Astrocyte of the cerebellum (primary cell): ENCODE results near the gene GNG2.

Source experiments
- DNase-seq: peaks from one replicate; pipeline ENCODE4 v3.0.0-alpha.2; 2011; ENCODE audit warnings: low read depth
- H3K4me3 ChIP-seq: 2 replicates; pipeline ENCODE4 v1.5.1; 2011; ENCODE audit warnings: mild to moderate bottlenecking, low read depth, low read length, moderate library complexity
- CTCF ChIP-seq: IDR thresholded peaks from 2 replicates; pipeline ENCODE4 v1.5.1; 2012; ENCODE audit warnings: low read length, low read depth, moderate library complexity, mild to moderate bottlenecking; ENCODE audit errors: missing control alignments
- in situ Hi-C: cut with HindIII; loops from 2 replicates; pipeline ENCODE4 v1.10.0; 2017; ENCODE audit warnings: low sequenced_read_pairs

Gene GNG2

GRCh38 chr14:51979088-51979709, 118.8 kb downstream of the GNG2 start:
- TF ChIP-seq CTCF: peak; percentile 90
- in situ Hi-C loops: no loop called here
- no peak overlapping the region for H3K4me3 ChIP-seq
- DNase-seq: peak; percentile 71

- H3K4me3 ChIP-seq: no peak overlapping the region
- DNase-seq: no peak
- TF ChIP-seq CTCF: no peak
- in situ Hi-C loops: no loop called here
Observed at GRCh38 chr14:51981218-51981854, 120.9 kb downstream of the GNG2 start.

GRCh38 chr14:51988221-51988620, 127.8 kb downstream of the GNG2 start:
- no peak overlapping the region for H3K4me3 ChIP-seq
- no peak for TF ChIP-seq CTCF
- DNase-seq: no peak
- in situ Hi-C loops: no loop called here

GRCh38 chr14:51989293-51990234, 129.2 kb downstream of the GNG2 start, which contains the start of gene RTRAF:
TSS of gene RTRAF (plus strand) at chr14:51989546. CDS start at chr14:51989640, 94 bp downstream.
- peak within 1 kb of the TSS; percentile 95 for H3K4me3 ChIP-seq
- in situ Hi-C loops: loop anchor here (5.0 kb wide), 1 partner anchor 143 kb away; no protein-coding TSS in a partner anchor
- peak; percentile 85 for DNase-seq
- TF ChIP-seq CTCF: no peak

- in situ Hi-C loops: loop anchor here (5.0 kb wide), 1 partner anchor 142 kb away; no protein-coding TSS in a partner anchor
- H3K4me3 ChIP-seq: peak overlapping the region; percentile 95
- TF ChIP-seq CTCF: no peak
- no peak for DNase-seq
Observed at GRCh38 chr14:51990488-51990887, 130.1 kb downstream of the GNG2 start.

- no peak overlapping the region for H3K4me3 ChIP-seq
- TF ChIP-seq CTCF: no peak
- in situ Hi-C loops: loop anchor here (5.0 kb wide), 1 partner anchor 139 kb away; no protein-coding TSS in a partner anchor
- no peak for DNase-seq
Observed at GRCh38 chr14:51993285-51993920, 133.0 kb downstream of the GNG2 start.
